Cerebellar nuclear complex (tissue), 1 donor: ENCODE results near the gene INHBE.
"Not testable (repeated sequence)": the region's sequence is repeated elsewhere in the genome, so short reads cannot be mapped to it uniquely, and the experiment has no call there.

Experiments used
- DNase-seq, 2 experiments: peaks; one replicate each; lab custom pipeline; 2025; lab: John Stamatoyannopoulos, UW

Gene INHBE

GRCh38 chr12:57454566-57455373 lies at the start of gene INHBE:
Gene INHBE (plus strand): TSS chr12:57455307. CDS start chr12:57455537, 230 bp downstream.
- no peak for DNase-seq

GRCh38 chr12:57410534-57410933 lies 44.6 kb upstream of the INHBE start:
- no peak for DNase-seq

GRCh38 chr12:57414160-57414559 lies 40.9 kb upstream of the INHBE start:
- not testable (repeated sequence) for DNase-seq

- no peak for DNase-seq
Observed at GRCh38 chr12:57415088-57415487, 40.0 kb upstream of the INHBE start.

- no peak for DNase-seq
Observed at GRCh38 chr12:57416039-57416996, 38.8 kb upstream of the INHBE start.

GRCh38 chr12:57418255-57418654 lies 36.9 kb upstream of the INHBE start:
- DNase-seq: no peak

- DNase-seq: no peak
Observed at GRCh38 chr12:57419495-57419894, 35.6 kb upstream of the INHBE start.

- DNase-seq: no peak
Observed at GRCh38 chr12:57420482-57420881, 34.6 kb upstream of the INHBE start.

- not testable (repeated sequence) for DNase-seq
Observed at GRCh38 chr12:57426948-57427347, 28.2 kb upstream of the INHBE start.

- DNase-seq: no peak
Observed at GRCh38 chr12:57428965-57429364, 26.1 kb upstream of the INHBE start.

GRCh38 chr12:57429473-57430111 lies 25.5 kb upstream of the INHBE start:
- DNase-seq: no peak

- no peak for DNase-seq
Observed at GRCh38 chr12:57430112-57430930, 24.8 kb upstream of the INHBE start.

GRCh38 chr12:57430931-57431566 lies 24.1 kb upstream of the INHBE start, which contains the start of gene R3HDM2:
Gene R3HDM2 (minus strand): TSS chr12:57431043. CDS start chr12:57310428, 120,615 bp downstream.
- peak; percentile 31 to 84 for DNase-seq

- DNase-seq: no peak
Observed at GRCh38 chr12:57431654-57432188, 23.4 kb upstream of the INHBE start.

- DNase-seq: no peak
Observed at GRCh38 chr12:57433370-57433769, 21.7 kb upstream of the INHBE start.

- DNase-seq: no peak
Observed at GRCh38 chr12:57434517-57435223, 20.4 kb upstream of the INHBE start, which contains the start of gene INHBC. Gene INHBC (plus strand): TSS chr12:57434784. CDS start chr12:57434887, 103 bp downstream.

- no peak for DNase-seq
Observed at GRCh38 chr12:57435293-57435692, 19.8 kb upstream of the INHBE start.

GRCh38 chr12:57438400-57438799 lies 16.7 kb upstream of the INHBE start:
- DNase-seq: no peak

- no peak for DNase-seq
Observed at GRCh38 chr12:57439762-57440266, 15.3 kb upstream of the INHBE start.
